AG10803 (cell line): ENCODE results near the gene TUFM.
"Not testable (repeated sequence)": the region's sequence is repeated elsewhere in the genome, so short reads cannot be mapped to it uniquely, and the experiment has no call there.

Source experiments
- DNase-seq: peaks from one replicate; pipeline ENCODE4 v3.0.0; 2010; ENCODE audit warnings: low read depth
- H3K4me3 ChIP-seq: 2 replicates; pipeline ENCODE4 v1.5.1; 2011; ENCODE audit warnings: mild to moderate bottlenecking, low read length, control low read depth
- CTCF ChIP-seq: conservative IDR thresholded peaks from 2 replicates; pipeline ENCODE4 v1.5.1; 2011; ENCODE audit warnings: mild to moderate bottlenecking, low read length, control low read depth, inconsistent platforms

Gene TUFM

DNA sequence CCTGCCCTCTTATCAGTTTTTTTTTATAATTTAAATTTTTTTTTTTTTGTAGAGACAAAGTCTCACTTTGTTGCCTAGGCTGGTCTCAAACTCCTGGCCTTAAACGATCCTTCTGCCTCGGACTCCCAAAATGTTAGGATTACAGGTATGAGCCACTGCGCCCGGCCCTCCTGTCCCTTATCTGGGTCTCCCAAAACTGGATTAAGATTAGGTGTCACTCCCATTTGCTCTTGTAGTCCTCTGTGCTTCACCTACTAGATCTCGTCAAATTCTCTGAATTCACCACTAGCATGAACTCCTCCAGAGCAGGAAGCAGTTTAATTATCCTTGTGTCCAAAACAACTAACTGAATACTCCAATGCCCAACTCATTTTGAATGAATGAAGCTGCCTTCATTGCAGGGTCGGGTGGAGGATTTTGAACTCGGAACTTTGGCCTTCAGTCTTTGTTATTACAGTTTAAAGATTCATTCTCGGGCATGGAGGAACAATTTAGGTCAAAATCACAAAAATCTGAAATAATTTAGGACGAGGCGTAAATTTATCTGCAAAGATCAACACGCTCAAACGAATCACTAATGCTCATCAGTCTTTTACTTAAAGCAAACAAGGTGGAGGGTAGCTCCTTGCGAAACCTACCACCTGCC, 24.2 kb downstream of the TUFM start:
- no peak for DNase-seq
- H3K4me3 ChIP-seq = peak overlapping the region; percentile 100
- no peak for TF ChIP-seq CTCF

DNA sequence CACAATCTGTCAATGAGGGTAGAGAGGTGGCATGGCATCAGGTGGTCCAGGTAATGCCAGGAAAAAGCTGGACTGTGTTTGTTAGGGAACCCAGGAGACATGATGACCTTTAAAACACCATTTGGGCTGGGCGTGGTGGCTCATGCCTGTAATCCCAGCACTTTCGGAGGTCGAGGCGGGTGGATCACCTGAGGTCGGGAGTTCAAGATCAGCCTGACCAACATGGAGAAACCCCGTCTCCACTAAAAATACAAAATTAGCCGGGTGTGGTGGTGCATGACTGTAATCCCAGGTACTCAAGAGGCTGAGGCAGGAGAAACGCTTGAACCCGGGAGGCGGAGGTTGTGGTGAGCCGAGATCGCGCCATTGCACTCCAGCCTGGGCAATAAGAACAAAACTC, 25.6 kb downstream of the TUFM start:
- not testable (repeated sequence) for DNase-seq, H3K4me3 ChIP-seq

GRCh38 chr16:28820016-28820415, 26.1 kb downstream of the TUFM start:
- H3K4me3 ChIP-seq = no peak overlapping the region
- DNase-seq = no peak
- TF ChIP-seq CTCF = no peak

- H3K4me3 ChIP-seq, DNase-seq: not testable (repeated sequence)
Measured at GRCh38 chr16:28807445-28808120, 38.6 kb downstream of the TUFM start.

- peak; percentile 52 for TF ChIP-seq CTCF
- DNase-seq = peak; percentile 91
- H3K4me3 ChIP-seq = 0 out of 2 replicates have a peak overlapping the region, but pooled peaks have one; percentile 22
Measured at GRCh38 chr16:28802235-28803019, 43.7 kb downstream of the TUFM start.
